ENCODE results near the gene SMIM30.

The SMIM30 gene

GRCh38 chr7:113143486-113144257 is 25.3 kb upstream of the SMIM30 start:
- no peak for TF ChIP-seq CTCF (IDR thresholded peaks at IDR 0.05; ENCODE audit: extremely low read depth, insufficient read depth, missing control alignments)
- DNase-seq (ENCODE audit: low spot score) = peak; percentile 7
- in situ Hi-C loops (cut with MboI; ENCODE audit: low pct_unique_long_range_greater_than_20kb, low sequenced_read_pairs, unreplicated experiment) = no loop called here

DNA sequence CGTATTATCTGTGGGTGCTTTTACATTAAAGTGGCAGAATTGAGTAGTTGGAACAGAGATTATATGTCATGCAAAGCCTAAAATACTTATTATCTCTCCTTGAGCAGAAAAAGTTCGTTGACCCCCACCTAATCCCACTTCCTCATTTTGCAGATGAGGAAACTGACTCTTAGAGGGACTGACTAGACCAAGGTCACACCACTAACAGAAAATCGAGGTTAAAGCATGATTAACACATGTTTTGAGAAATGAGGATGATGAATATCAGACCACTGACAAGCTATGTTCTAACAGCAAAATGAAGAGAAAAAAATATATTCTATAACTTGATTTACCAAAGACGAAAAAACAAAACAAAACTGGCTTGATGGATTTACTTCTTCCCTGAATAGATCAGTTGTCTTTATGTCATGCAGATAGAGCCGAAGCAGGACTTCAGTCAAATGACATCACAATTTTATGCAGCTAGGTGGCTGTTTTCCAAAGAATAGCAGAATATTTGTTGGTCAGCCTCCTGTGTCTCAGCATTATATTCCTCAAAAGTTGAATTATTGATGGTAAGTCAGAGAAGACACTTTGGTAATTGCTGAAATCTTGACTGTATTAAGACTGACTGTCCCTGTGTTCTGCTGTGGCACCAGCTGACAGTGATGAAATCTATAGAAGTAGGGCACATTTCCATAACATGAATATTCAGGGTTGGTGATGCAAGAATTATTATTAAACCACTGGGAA is 24.2 kb upstream of the SMIM30 start:
- no peak for TF ChIP-seq CTCF (IDR thresholded peaks at IDR 0.05; ENCODE audit: extremely low read depth, insufficient read depth, missing control alignments)
- DNase-seq (ENCODE audit: low spot score) = no peak

DNA sequence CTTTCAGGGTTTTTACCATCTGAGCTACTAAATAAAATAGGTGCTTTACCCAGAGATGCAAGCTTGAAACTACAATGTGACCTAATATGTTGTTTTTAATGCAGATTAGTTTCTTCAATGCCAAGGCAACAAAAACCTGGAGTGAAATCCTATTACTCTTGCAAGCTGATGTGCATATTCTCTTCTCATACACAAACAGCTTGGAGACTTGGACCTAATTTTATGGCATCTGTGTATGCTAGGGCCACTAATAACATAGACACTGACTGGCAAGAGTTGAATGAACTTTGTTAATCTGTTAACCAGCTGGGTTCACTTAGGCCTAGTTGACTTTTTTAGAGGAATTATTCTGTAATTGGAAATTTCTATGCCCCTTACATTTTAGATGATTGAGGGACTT is 23.4 kb upstream of the SMIM30 start:
- no peak for DNase-seq (ENCODE audit: low spot score)
- in situ Hi-C loops (cut with MboI; ENCODE audit: low pct_unique_long_range_greater_than_20kb, low sequenced_read_pairs, unreplicated experiment) = no loop called here
- TF ChIP-seq CTCF (IDR thresholded peaks at IDR 0.05; ENCODE audit: extremely low read depth, insufficient read depth, missing control alignments) = no peak

More for the DNA sequence above, 24.2 kb upstream of the SMIM30 start:
- in situ Hi-C loops (cut with MboI; ENCODE audit: low pct_unique_long_range_greater_than_20kb, low sequenced_read_pairs, unreplicated experiment) = no loop called here

- TF ChIP-seq CTCF (IDR thresholded peaks at IDR 0.05; ENCODE audit: extremely low read depth, insufficient read depth, missing control alignments) = no peak
- in situ Hi-C loops (cut with MboI; ENCODE audit: low pct_unique_long_range_greater_than_20kb, low sequenced_read_pairs, unreplicated experiment) = no loop called here
- no peak for DNase-seq (ENCODE audit: low spot score)
These were observed 22.6 kb upstream of the SMIM30 start for GRCh38 chr7:113140956-113141355.

DNA sequence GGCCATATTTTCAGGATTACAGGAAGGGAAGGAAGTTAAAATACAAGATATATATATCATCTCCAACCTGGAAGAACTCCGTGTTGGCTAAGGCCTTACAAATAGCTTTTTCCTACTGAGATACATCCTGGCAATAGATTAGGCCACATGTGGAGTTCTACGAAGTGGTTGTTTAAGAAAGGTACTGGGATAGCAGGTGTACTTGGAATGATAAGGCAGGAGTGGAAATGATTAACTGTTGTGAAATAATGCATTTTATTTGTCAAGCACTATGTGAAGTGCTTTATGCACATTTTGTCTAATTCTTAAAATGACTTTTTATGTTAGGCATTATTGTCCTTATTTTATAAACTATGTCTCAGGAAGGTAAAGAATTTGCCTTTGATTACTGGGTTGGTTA is 18.9 kb upstream of the SMIM30 start:
- in situ Hi-C loops (cut with MboI; ENCODE audit: low pct_unique_long_range_greater_than_20kb, low sequenced_read_pairs, unreplicated experiment) = no loop called here
- no peak for TF ChIP-seq CTCF (IDR thresholded peaks at IDR 0.05; ENCODE audit: extremely low read depth, insufficient read depth, missing control alignments)
- DNase-seq (ENCODE audit: low spot score) = no peak

GRCh38 chr7:113134025-113134424 is 15.7 kb upstream of the SMIM30 start:
- no peak for DNase-seq (ENCODE audit: low spot score)
- in situ Hi-C loops (cut with MboI; ENCODE audit: low pct_unique_long_range_greater_than_20kb, low sequenced_read_pairs, unreplicated experiment) = no loop called here
- TF ChIP-seq CTCF (IDR thresholded peaks at IDR 0.05; ENCODE audit: extremely low read depth, insufficient read depth, missing control alignments) = no peak

Measured in GM13977 (cell line).